ENCODE measurements around the gene TST. TPM values are rescaled to one million over a fixed set of nuclear protein-coding genes. Genes with fewer than 3 reads are reported as not detected.

Gene TST
- total and polyA plus RNA-seq, 10 of the 15 experiments (the other 5 are each of a cell fraction or from before 2014, with no cell fraction given) = 2.4 to 24.6 (median 10.4) TPM

DNA sequence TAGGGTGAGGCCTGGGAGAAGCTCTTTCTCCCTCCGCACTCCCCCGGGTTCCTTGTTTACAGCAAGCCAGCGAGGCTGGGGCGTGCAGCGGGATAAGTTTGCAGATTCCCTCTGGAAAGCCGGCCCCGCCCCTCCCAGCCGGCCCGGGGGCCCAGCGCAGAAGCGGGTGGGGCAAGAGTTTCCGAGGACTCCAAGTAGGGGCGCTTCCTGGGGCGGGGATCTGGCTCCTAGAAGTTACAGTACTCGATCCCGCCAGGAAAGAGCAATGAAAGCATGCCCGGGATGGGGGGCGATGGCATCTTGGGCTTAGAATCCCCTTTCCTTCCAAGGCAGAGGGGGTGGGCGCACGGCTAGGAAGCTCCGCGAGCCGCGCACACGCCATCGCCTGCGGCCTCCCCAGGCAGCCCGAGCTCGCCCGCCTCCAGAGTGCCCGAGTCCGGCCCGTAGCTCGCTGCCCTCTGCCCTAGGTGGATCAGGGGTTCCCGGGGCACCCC is 385 bp downstream of the TST start:
- ChIA-PET CTCF (interaction anchor here (0.6 to 5.5 kb wide), 4 partner anchors 14 to 839 kb away, joined by 3 to 39 read pairs (median 3); no protein-coding TSS in a partner anchor), SMC1A (ENCODE audit: uncharacterized antibody, unreplicated experiment) (no interaction called here), RAD21 (ENCODE audit: unreplicated experiment) (interaction anchor here (1.2 to 1.3 kb wide), 2 partner anchors 26 to 179 kb away, joined by 4 to 5 read pairs; no protein-coding TSS in a partner anchor), POLR2A (interaction anchor here (0.5 to 1.2 kb wide), 2 partner anchors 242 to 887 kb away, joined by 3 to 4 read pairs; partner anchors contain the start of genes IFT27 and MICALL1)
- in situ Hi-C loops (cut with MboI) = no loop called here
- Histone ChIP-seq H4K20me1 (ENCODE audit: control insufficient read depth, insufficient read depth) (no peaks in the 10 kb centered on the region), H3K4me3 (peak overlapping the region; percentile 78), H2AFZ (ENCODE audit: control insufficient read depth, low read depth, low read length) (peak overlapping the region; percentile 65), H3K9ac (ENCODE audit: control insufficient read depth, insufficient read depth, low read length) (peak overlapping the region; percentile 74), H3K36me3 (ENCODE audit: control insufficient read depth in 2 of 2, insufficient read depth in 2 of 2, low read length in 1 of 2) (no peaks in the 10 kb centered on the region; a peak in 1 of 4 replicates), H3K9me3 (replicated peaks; ENCODE audit: control insufficient read depth, insufficient read depth, low read length) (no peaks in the 10 kb centered on the region), H3K4me1 (ENCODE audit: control insufficient read depth, insufficient read depth, low read length) (peaks cover 8% of the 10 kb centered on the region), H3K4me2 (ENCODE audit: control insufficient read depth, insufficient read depth) (peak overlapping the region; percentile 89), H3K27me3 (replicated peaks in 1 of 2; ENCODE audit: control insufficient read depth in 2 of 2, insufficient read depth in 2 of 2, low read length in 1 of 2) (no peaks in the 10 kb centered on the region), H3K27ac (ENCODE audit: control insufficient read depth, insufficient read depth) (peak overlapping the region; percentile 58), H3K79me2 (ENCODE audit: control insufficient read depth, insufficient read depth, low read length) (peaks cover 2% of the 10 kb centered on the region; the same call in 1 of the 2 replicates)
- FAIRE-seq (no peak), DNase-seq (ENCODE audit: low read depth, low spot score) (no peak), ATAC-seq (peak; percentile 41)
- intact Hi-C loops (cut with micrococcal nuclease; ENCODE audit: unreplicated experiment) = no loop called here
- TF ChIP-seq, protein P1, sequence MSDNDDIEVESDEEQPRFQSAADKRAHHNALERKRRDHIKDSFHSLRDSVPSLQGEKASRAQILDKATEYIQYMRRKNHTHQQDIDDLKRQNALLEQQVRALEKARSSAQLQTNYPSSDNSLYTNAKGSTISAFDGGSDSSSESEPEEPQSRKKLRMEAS (IDR thresholded peaks at IDR 0.05; ENCODE audit: low read depth, low read length) = no peak
- TF ChIP-seq, protein P2, sequence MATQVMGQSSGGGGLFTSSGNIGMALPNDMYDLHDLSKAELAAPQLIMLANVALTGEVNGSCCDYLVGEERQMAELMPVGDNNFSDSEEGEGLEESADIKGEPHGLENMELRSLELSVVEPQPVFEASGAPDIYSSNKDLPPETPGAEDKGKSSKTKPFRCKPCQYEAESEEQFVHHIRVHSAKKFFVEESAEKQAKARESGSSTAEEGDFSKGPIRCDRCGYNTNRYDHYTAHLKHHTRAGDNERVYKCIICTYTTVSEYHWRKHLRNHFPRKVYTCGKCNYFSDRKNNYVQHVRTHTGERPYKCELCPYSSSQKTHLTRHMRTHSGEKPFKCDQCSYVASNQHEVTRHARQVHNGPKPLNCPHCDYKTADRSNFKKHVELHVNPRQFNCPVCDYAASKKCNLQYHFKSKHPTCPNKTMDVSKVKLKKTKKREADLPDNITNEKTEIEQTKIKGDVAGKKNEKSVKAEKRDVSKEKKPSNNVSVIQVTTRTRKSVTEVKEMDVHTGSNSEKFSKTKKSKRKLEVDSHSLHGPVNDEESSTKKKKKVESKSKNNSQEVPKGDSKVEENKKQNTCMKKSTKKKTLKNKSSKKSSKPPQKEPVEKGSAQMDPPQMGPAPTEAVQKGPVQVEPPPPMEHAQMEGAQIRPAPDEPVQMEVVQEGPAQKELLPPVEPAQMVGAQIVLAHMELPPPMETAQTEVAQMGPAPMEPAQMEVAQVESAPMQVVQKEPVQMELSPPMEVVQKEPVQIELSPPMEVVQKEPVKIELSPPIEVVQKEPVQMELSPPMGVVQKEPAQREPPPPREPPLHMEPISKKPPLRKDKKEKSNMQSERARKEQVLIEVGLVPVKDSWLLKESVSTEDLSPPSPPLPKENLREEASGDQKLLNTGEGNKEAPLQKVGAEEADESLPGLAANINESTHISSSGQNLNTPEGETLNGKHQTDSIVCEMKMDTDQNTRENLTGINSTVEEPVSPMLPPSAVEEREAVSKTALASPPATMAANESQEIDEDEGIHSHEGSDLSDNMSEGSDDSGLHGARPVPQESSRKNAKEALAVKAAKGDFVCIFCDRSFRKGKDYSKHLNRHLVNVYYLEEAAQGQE (IDR thresholded peaks at IDR 0.05; ENCODE audit: low read depth, low read length) = no peak
- TSS peak; percentile 66 for BruUV-seq (replicated peaks)
- 12% methylated on average over 34 of the region's 35 CpGs for WGBS (ENCODE audit: insufficient coverage, insufficient replicate concordance, low lambda C conversion rate, missing lambda C conversion rate)
